ENCODE results near the gene LRRC7. TPM values are rescaled to one million over a fixed set of nuclear protein-coding genes. Genes with fewer than 3 reads are reported as not detected.

The LRRC7 gene
- total and polyA plus RNA-seq, 9 donors: 0.01 to 0.45 (median 0.13) TPM; not detected in 4

- intact Hi-C loops (cut with DNase I): no loop called here
- H3K27me3 ChIP-seq: no peaks in the 10 kb centered on the region
- H3K4me1 ChIP-seq (ENCODE audit: insufficient read depth): no peaks in the 10 kb centered on the region
- WGBS, 3 donors: 91 to 94% (median 92%) methylated on average over 3 of the region's 3 CpGs
- TF ChIP-seq EP300 (IDR thresholded peaks at IDR 0.05) (no peak), POLR2A (IDR thresholded peaks at IDR 0.05) (no peak)
- TF ChIP-seq, protein P1, sequence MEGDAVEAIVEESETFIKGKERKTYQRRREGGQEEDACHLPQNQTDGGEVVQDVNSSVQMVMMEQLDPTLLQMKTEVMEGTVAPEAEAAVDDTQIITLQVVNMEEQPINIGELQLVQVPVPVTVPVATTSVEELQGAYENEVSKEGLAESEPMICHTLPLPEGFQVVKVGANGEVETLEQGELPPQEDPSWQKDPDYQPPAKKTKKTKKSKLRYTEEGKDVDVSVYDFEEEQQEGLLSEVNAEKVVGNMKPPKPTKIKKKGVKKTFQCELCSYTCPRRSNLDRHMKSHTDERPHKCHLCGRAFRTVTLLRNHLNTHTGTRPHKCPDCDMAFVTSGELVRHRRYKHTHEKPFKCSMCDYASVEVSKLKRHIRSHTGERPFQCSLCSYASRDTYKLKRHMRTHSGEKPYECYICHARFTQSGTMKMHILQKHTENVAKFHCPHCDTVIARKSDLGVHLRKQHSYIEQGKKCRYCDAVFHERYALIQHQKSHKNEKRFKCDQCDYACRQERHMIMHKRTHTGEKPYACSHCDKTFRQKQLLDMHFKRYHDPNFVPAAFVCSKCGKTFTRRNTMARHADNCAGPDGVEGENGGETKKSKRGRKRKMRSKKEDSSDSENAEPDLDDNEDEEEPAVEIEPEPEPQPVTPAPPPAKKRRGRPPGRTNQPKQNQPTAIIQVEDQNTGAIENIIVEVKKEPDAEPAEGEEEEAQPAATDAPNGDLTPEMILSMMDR (IDR thresholded peaks at IDR 0.05): no peak
- no peak overlapping the region for H3K4me3 ChIP-seq
- no peaks in the 10 kb centered on the region for H3K36me3 ChIP-seq
- H3K9me3 ChIP-seq: no peaks in the 10 kb centered on the region
- DNase-seq: no peak
- no peak overlapping the region for H3K27ac ChIP-seq
Observed at GRCh38 chr1:69650779-69651178, 83.1 kb downstream of the LRRC7 start.

GRCh38 chr1:69651656-69652055, 83.9 kb downstream of the LRRC7 start:
- 0 to 39% (median 31%) methylated on average over 1 of the region's 1 CpG for WGBS, 3 donors
- DNase-seq: no peak
- no peak for TF ChIP-seq POLR2A (IDR thresholded peaks at IDR 0.05)
- TF ChIP-seq, protein P1 (IDR thresholded peaks at IDR 0.05): no peak
- TF ChIP-seq EP300 (IDR thresholded peaks at IDR 0.05): no peak
- Histone ChIP-seq H3K4me1 (ENCODE audit: insufficient read depth) (no peaks in the 10 kb centered on the region), H3K9me3 (no peaks in the 10 kb centered on the region), H3K4me3 (no peak overlapping the region), H3K36me3 (no peaks in the 10 kb centered on the region), H3K27me3 (no peaks in the 10 kb centered on the region), H3K27ac (no peak overlapping the region)
- intact Hi-C loops (cut with DNase I): no loop called here

DNA sequence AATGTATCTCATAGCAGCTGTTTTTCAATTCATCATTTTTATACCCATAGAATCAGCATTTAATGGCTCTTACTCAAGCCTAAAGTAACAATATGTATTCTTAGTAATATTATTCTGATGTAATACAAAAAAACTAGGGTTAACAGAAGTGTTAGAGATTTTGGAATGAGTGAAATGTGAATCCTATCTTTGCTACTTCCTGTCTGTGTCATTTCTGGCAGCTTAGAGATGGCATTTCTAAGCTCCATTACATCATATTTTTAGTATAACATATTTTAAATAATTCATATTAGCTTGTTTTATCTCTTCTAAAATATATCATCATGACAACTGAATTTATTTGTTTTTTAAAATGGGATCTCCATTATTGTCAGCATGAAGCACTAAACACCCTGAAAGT, 90.2 kb downstream of the LRRC7 start:
- no peak overlapping the region for H3K27ac ChIP-seq
- no peak for DNase-seq
- no peaks in the 10 kb centered on the region for H3K27me3 ChIP-seq
- TF ChIP-seq POLR2A (IDR thresholded peaks at IDR 0.05) (no peak), EP300 (IDR thresholded peaks at IDR 0.05) (no peak)
- TF ChIP-seq, protein P1 (IDR thresholded peaks at IDR 0.05): no peak
- no peak overlapping the region for H3K4me3 ChIP-seq
- no peaks in the 10 kb centered on the region for H3K36me3 ChIP-seq
- no peaks in the 10 kb centered on the region for H3K9me3 ChIP-seq
- H3K4me1 ChIP-seq (ENCODE audit: insufficient read depth): no peaks in the 10 kb centered on the region
- intact Hi-C loops (cut with DNase I): no loop called here

- WGBS, 3 donors: 45 to 75% (median 48%) methylated on average over 1 of the region's 1 CpG
- H3K4me3 ChIP-seq: no peak overlapping the region
- DNase-seq: no peak
- H3K9me3 ChIP-seq: no peaks in the 10 kb centered on the region
- no peaks in the 10 kb centered on the region for H3K27me3 ChIP-seq
- H3K36me3 ChIP-seq: no peaks in the 10 kb centered on the region
- intact Hi-C loops (cut with DNase I): no loop called here
- no peak overlapping the region for H3K27ac ChIP-seq
- H3K4me1 ChIP-seq (ENCODE audit: insufficient read depth): no peaks in the 10 kb centered on the region
- TF ChIP-seq EP300 (IDR thresholded peaks at IDR 0.05): no peak
- TF ChIP-seq, protein P1 (IDR thresholded peaks at IDR 0.05): no peak
- no peak for TF ChIP-seq POLR2A (IDR thresholded peaks at IDR 0.05)
Observed at GRCh38 chr1:69661686-69662085, 94.0 kb downstream of the LRRC7 start.

- Histone ChIP-seq H3K27me3 (no peaks in the 10 kb centered on the region), H3K4me1 (ENCODE audit: insufficient read depth) (no peaks in the 10 kb centered on the region), H3K27ac (no peak overlapping the region), H3K36me3 (no peaks in the 10 kb centered on the region), H3K9me3 (no peaks in the 10 kb centered on the region), H3K4me3 (no peak overlapping the region)
- no peak for TF ChIP-seq POLR2A (IDR thresholded peaks at IDR 0.05)
- DNase-seq: no peak
- WGBS, 3 donors: 83 to 91% (median 88%) methylated on average over 2 of the region's 2 CpGs
- intact Hi-C loops (cut with DNase I): no loop called here
Observed at GRCh38 chr1:69662321-69662720, 94.6 kb downstream of the LRRC7 start.

Data from ovary (tissue), 9 donors.